ENCODE measurements around the gene SLC38A3.

Gene SLC38A3

GRCh38 chr3:50193746-50194127, 11.3 kb upstream of the SLC38A3 start:
- H3K36me3 ChIP-seq (ENCODE audit: control insufficient read depth, insufficient read depth, low read length): no peaks in the 10 kb centered on the region
- no peaks in the 10 kb centered on the region; the same call in 1 of the 2 replicates for H3K27me3 ChIP-seq (replicated peaks; ENCODE audit: control insufficient read depth, insufficient read depth, low read length)
- no peak for TF ChIP-seq CTCF (IDR thresholded peaks at IDR 0.05; ENCODE audit: insufficient read depth, low read length, poor library complexity, severe bottlenecking)
- no peak for DNase-seq (ENCODE audit: extremely low read depth, insufficient read length)
- no peak overlapping the region for H3K4me3 ChIP-seq (replicated peaks; ENCODE audit: low read depth, low read length)

GRCh38 chr3:50194128-50194902, 10.8 kb upstream of the SLC38A3 start:
- no peaks in the 10 kb centered on the region; the same call in 1 of the 2 replicates for H3K27me3 ChIP-seq (replicated peaks; ENCODE audit: control insufficient read depth, insufficient read depth, low read length)
- peak; percentile 82 for TF ChIP-seq CTCF (IDR thresholded peaks at IDR 0.05; ENCODE audit: insufficient read depth, low read length, poor library complexity, severe bottlenecking)
- no peak overlapping the region for H3K4me3 ChIP-seq (replicated peaks; ENCODE audit: low read depth, low read length)
- peak; percentile 87 for DNase-seq (ENCODE audit: extremely low read depth, insufficient read length)
- no peaks in the 10 kb centered on the region for H3K36me3 ChIP-seq (ENCODE audit: control insufficient read depth, insufficient read depth, low read length)

- TF ChIP-seq CTCF (IDR thresholded peaks at IDR 0.05; ENCODE audit: insufficient read depth, low read length, poor library complexity, severe bottlenecking): no peak
- Histone ChIP-seq H3K36me3 (ENCODE audit: control insufficient read depth, insufficient read depth, low read length) (no peaks in the 10 kb centered on the region), H3K4me3 (replicated peaks; ENCODE audit: low read depth, low read length) (no peak overlapping the region), H3K27me3 (replicated peaks; ENCODE audit: control insufficient read depth, insufficient read depth, low read length) (no peaks in the 10 kb centered on the region; the same call in 1 of the 2 replicates)
- no peak for DNase-seq (ENCODE audit: extremely low read depth, insufficient read length)
Measured at GRCh38 chr3:50194903-50195500, 10.1 kb upstream of the SLC38A3 start.

GRCh38 chr3:50195501-50196252, 9.4 kb upstream of the SLC38A3 start:
- DNase-seq (ENCODE audit: extremely low read depth, insufficient read length): no peak
- H3K4me3 ChIP-seq (replicated peaks; ENCODE audit: low read depth, low read length): no peak overlapping the region
- no peaks in the 10 kb centered on the region; the same call in 1 of the 2 replicates for H3K27me3 ChIP-seq (replicated peaks; ENCODE audit: control insufficient read depth, insufficient read depth, low read length)
- H3K36me3 ChIP-seq (ENCODE audit: control insufficient read depth, insufficient read depth, low read length): no peaks in the 10 kb centered on the region
- no peak for TF ChIP-seq CTCF (IDR thresholded peaks at IDR 0.05; ENCODE audit: insufficient read depth, low read length, poor library complexity, severe bottlenecking)

- no peaks in the 10 kb centered on the region; the same call in 1 of the 2 replicates for H3K27me3 ChIP-seq (replicated peaks; ENCODE audit: control insufficient read depth, insufficient read depth, low read length)
- H3K4me3 ChIP-seq (replicated peaks; ENCODE audit: low read depth, low read length): no peak overlapping the region
- TF ChIP-seq CTCF (IDR thresholded peaks at IDR 0.05; ENCODE audit: insufficient read depth, low read length, poor library complexity, severe bottlenecking): no peak
- no peaks in the 10 kb centered on the region for H3K36me3 ChIP-seq (ENCODE audit: control insufficient read depth, insufficient read depth, low read length)
- no peak for DNase-seq (ENCODE audit: extremely low read depth, insufficient read length)
Measured at GRCh38 chr3:50196253-50196801, 8.7 kb upstream of the SLC38A3 start.

All from GM06990 (cell line).